H1 (cell line): ENCODE data around the gene DOK1. TPM values are rescaled to one million over a fixed set of nuclear protein-coding genes. Genes with fewer than 3 reads are reported as not detected.

Source experiments
- CTCF ChIA-PET: fragments of 300-600 bp; sonication (Branson Sonifier 250); formaldehyde crosslinking; loops from one replicate; lab custom pipeline; 2021; ENCODE audit not compliant: partially characterized antibody; lab: Charles Lee
- POLR2A ChIA-PET: fragments of 300-600 bp; sonication (Branson Sonifier 250); formaldehyde crosslinking; loops from one replicate; lab custom pipeline; 2021; ENCODE audit warnings: inconsistent platforms; ENCODE audit not compliant: partially characterized antibody; lab: Charles Lee
- DNase-seq, 2 experiments: peaks; one replicate each; pipeline versions ENCODE4 v3.0.0 to v3.0.0-alpha.2; 2010 to 2022; ENCODE audit warnings: low spot score in 2 of 2, low read depth in 1 of 2, mixed read lengths in 1 of 2
- FAIRE-seq: peaks from 2 replicates; lab custom pipeline; 2011; peaks lifted over from hg19 to GRCh38; lab: Jason Lieb, UNC
- H2AFZ ChIP-seq: 2 replicates; pipeline ENCODE4 v1.8.1; 2012; ENCODE audit warnings: low read length, inconsistent platforms
- H2AK5ac ChIP-seq: 2 replicates; pipeline ENCODE4 v1.6.1; 2013; ENCODE audit warnings: low read depth, low read length
- H2BK120ac ChIP-seq: replicated peaks from 2 replicates; pipeline ENCODE3; 2013; ENCODE audit warnings: low read depth, low read length, inconsistent platforms
- H2BK12ac ChIP-seq: 2 replicates; pipeline ENCODE4 v1.6.1; 2013; ENCODE audit warnings: low read depth, low read length
- H2BK15ac ChIP-seq: 2 replicates; pipeline ENCODE4 v1.6.1; 2013; ENCODE audit warnings: low read length
- H2BK20ac ChIP-seq: 2 replicates; pipeline ENCODE4 v1.6.1; 2013; ENCODE audit warnings: low read length
- H2BK5ac ChIP-seq: 2 replicates; pipeline ENCODE4 v1.6.1; 2013; ENCODE audit warnings: low read depth, low read length
- H3K14ac ChIP-seq: 2 replicates; pipeline ENCODE4 v1.6.1; 2013; ENCODE audit warnings: inconsistent platforms; ENCODE audit not compliant: insufficient read length
- H3K18ac ChIP-seq: 2 replicates; pipeline ENCODE4 v1.6.1; 2013; ENCODE audit warnings: low read length; ENCODE audit errors: extremely low read depth
- H3K23ac ChIP-seq: 2 replicates; pipeline ENCODE4 v1.6.1; 2013; ENCODE audit warnings: inconsistent platforms; ENCODE audit not compliant: insufficient read length
- H3K23me2 ChIP-seq: 2 replicates; pipeline ENCODE4 v1.6.1; 2013; ENCODE audit warnings: low read depth, low read length
- H3K27ac ChIP-seq: 2 replicates; pipeline ENCODE4 v1.6.1; 2011; ENCODE audit warnings: low read depth, low read length, inconsistent platforms
- H3K27me3 ChIP-seq, 4 experiments: replicated peaks in 1 of 4; 1 replicate in 1 of 4; 2 replicates in 3 of 4; pipeline versions ENCODE4 v1.6.1 to v1.8.1; 2011 to 2013; ENCODE audit warnings: low read length in 3 of 4, mild to moderate bottlenecking in 3 of 4, inconsistent platforms in 2 of 4, mixed read lengths in 2 of 4, moderate library complexity in 1 of 4; ENCODE audit not compliant: control insufficient read depth in 3 of 4, insufficient read depth in 3 of 4; ENCODE audit errors: extremely low read depth in 1 of 4
- H3K36me3 ChIP-seq, 4 experiments: 2 replicates each; pipeline versions ENCODE4 v1.6.1 to v1.8.1; 2011 to 2013; ENCODE audit warnings: mild to moderate bottlenecking in 4 of 4, low read length in 3 of 4, moderate library complexity in 2 of 4, control low read depth in 1 of 4, inconsistent platforms in 1 of 4; ENCODE audit not compliant: insufficient read depth in 4 of 4, control insufficient read depth in 2 of 4
- H3K4ac ChIP-seq: replicated peaks from 2 replicates; pipeline ENCODE3; 2013; ENCODE audit warnings: low read length, low read depth, mixed read lengths, inconsistent platforms; ENCODE audit not compliant: insufficient read length
- H3K4me1 ChIP-seq, 4 experiments: replicated peaks in 1 of 4; 1 replicate in 1 of 4; 2 replicates in 3 of 4; pipeline versions ENCODE4 v1.6.1 to v1.8.1; 2011 to 2013; ENCODE audit warnings: low read length in 3 of 4, inconsistent platforms in 2 of 4, mixed read lengths in 1 of 4; ENCODE audit not compliant: insufficient read depth in 4 of 4, control insufficient read depth in 3 of 4
- H3K4me2 ChIP-seq, 2 experiments: 2 replicates each; pipeline versions ENCODE4 v1.6.1 to v1.8.1; 2011 to 2013; ENCODE audit warnings: low read depth in 2 of 2, low read length in 2 of 2, control low read depth in 1 of 2, inconsistent platforms in 1 of 2, mild to moderate bottlenecking in 1 of 2; ENCODE audit not compliant: insufficient read depth in 1 of 2
- H3K4me3 ChIP-seq, 4 experiments: fragments of 200-600, 300-600 bp in 1 of 4; sonication (generic), shearing (Covaris generic), sonication (Bioruptor Twin) in 1 of 4; 2 replicates each; pipeline versions ENCODE4 v1.5.1 to v1.8.1; 2011 to 2016; ENCODE audit warnings: low read length in 4 of 4, low read depth in 3 of 4, control low read depth in 2 of 4, inconsistent platforms in 2 of 4, mild to moderate bottlenecking in 2 of 4, mixed read lengths in 1 of 4, moderate library complexity in 1 of 4; ENCODE audit not compliant: insufficient read depth in 2 of 4; ENCODE audit errors: extremely low read depth in 1 of 4
- H3K56ac ChIP-seq: replicated peaks from 2 replicates; pipeline ENCODE3; 2013; ENCODE audit warnings: low read depth, mild to moderate bottlenecking, mixed read lengths, low read length, inconsistent platforms; ENCODE audit not compliant: insufficient read length
- H3K79me1 ChIP-seq: 2 replicates; pipeline ENCODE4 v1.6.1; 2013; ENCODE audit warnings: low read depth, low read length, control low read depth
- H3K79me2 ChIP-seq, 2 experiments: 2 replicates each; pipeline versions ENCODE4 v1.6.1 to v1.8.1; 2012 to 2013; ENCODE audit warnings: low read length in 2 of 2, mild to moderate bottlenecking in 2 of 2, inconsistent platforms in 1 of 2; ENCODE audit not compliant: insufficient read depth in 2 of 2, control insufficient read depth in 1 of 2
- H3K9ac ChIP-seq, 4 experiments: replicated peaks in 1 of 4; 1 replicate in 1 of 4; 2 replicates in 3 of 4; pipeline versions ENCODE4 v1.6.1 to v1.8.1; 2011 to 2013; ENCODE audit warnings: low read depth in 3 of 4, low read length in 3 of 4, control low read depth in 2 of 4, mild to moderate bottlenecking in 2 of 4, moderate library complexity in 2 of 4, inconsistent platforms in 1 of 4; ENCODE audit errors: extremely low read depth in 1 of 4
- H3K9me3 ChIP-seq, 2 experiments: 2 replicates each; pipeline versions ENCODE4 v1.6.1 to v1.8.1; 2012 to 2013; ENCODE audit warnings: mild to moderate bottlenecking in 2 of 2, moderate library complexity in 2 of 2, control low read depth in 1 of 2, inconsistent platforms in 1 of 2, low read depth in 1 of 2, low read length in 1 of 2, mixed read lengths in 1 of 2; ENCODE audit not compliant: insufficient read depth in 2 of 2
- H4K20me1 ChIP-seq, 2 experiments: replicated peaks in 1 of 2; 2 replicates each; pipeline versions ENCODE3 to v1.8.1; 2011 to 2013; ENCODE audit warnings: inconsistent platforms in 2 of 2, low read length in 2 of 2, mild to moderate bottlenecking in 1 of 2; ENCODE audit not compliant: insufficient read depth in 2 of 2, control insufficient read depth in 1 of 2
- H4K5ac ChIP-seq: 2 replicates; pipeline ENCODE4 v1.6.1; 2013; ENCODE audit warnings: low read length, low read depth, mixed read lengths, inconsistent platforms; ENCODE audit not compliant: insufficient read length
- H4K8ac ChIP-seq: 2 replicates; pipeline ENCODE4 v1.8.0; 2013; ENCODE audit warnings: mild to moderate bottlenecking, moderate library complexity, low read length, inconsistent platforms; ENCODE audit not compliant: insufficient read depth; ENCODE audit errors: extremely low read depth
- H4K91ac ChIP-seq: replicated peaks from 2 replicates; pipeline ENCODE3; 2013; ENCODE audit warnings: low read length, mixed read lengths, inconsistent platforms; ENCODE audit not compliant: insufficient read length
- CBX5 ChIP-seq: fragments of 300-800, 300-1000 bp; sonication (generic); IDR thresholded peaks from 2 replicates; pipeline ENCODE4 v1.7.1; 2016; ENCODE audit warnings: antibody characterized with exemption, low read length, low read depth
- CEBPB ChIP-seq: IDR thresholded peaks from 2 replicates; pipeline ENCODE4 v1.6.1; 2012; ENCODE audit warnings: low read depth, low read length
- CHD1 ChIP-seq: IDR thresholded peaks from 2 replicates; pipeline ENCODE4 v1.6.1; 2012; ENCODE audit warnings: low read depth, low read length, improper control_type of control experiment
- CHD2 ChIP-seq: IDR thresholded peaks from 2 replicates; pipeline ENCODE4 v1.6.1; 2012; ENCODE audit warnings: low read length, improper control_type of control experiment
- E2F6 ChIP-seq: IDR thresholded peaks from 2 replicates; pipeline ENCODE4 v1.6.1; 2012; ENCODE audit warnings: inconsistent platforms
- EZH2 ChIP-seq: fragments of 200-600 bp; sonication (generic); IDR thresholded peaks from 2 replicates; pipeline ENCODE4 v1.7.1; 2012; ENCODE audit warnings: low read depth, mild to moderate bottlenecking, moderate library complexity, low read length, inconsistent platforms; ENCODE audit not compliant: severe bottlenecking
- HDAC2 ChIP-seq, 2 experiments: fragments of 300-600 bp in 1 of 2; sonication (generic) in 1 of 2; IDR thresholded peaks; 2 replicates each; pipeline ENCODE4 v1.6.1; 2011 to 2012; ENCODE audit warnings: low read depth in 2 of 2, low read length in 2 of 2, mild to moderate bottlenecking in 2 of 2, moderate library complexity in 2 of 2, borderline replicate concordance in 1 of 2, inconsistent platforms in 1 of 2
- KDM1A ChIP-seq: fragments of 200-600, 300-600 bp; sonication (generic); IDR thresholded peaks from 2 replicates; pipeline ENCODE4 v1.7.1; 2016; ENCODE audit warnings: mild to moderate bottlenecking, low read length, borderline replicate concordance
- NANOG ChIP-seq: IDR thresholded peaks from 2 replicates; pipeline ENCODE4 v1.6.1; 2011; ENCODE audit warnings: low read length, low read depth, mild to moderate bottlenecking, inconsistent platforms; ENCODE audit not compliant: insufficient read depth, poor library complexity, severe bottlenecking
- NRF1 ChIP-seq: IDR thresholded peaks from 2 replicates; pipeline ENCODE4 v1.6.1; 2011; ENCODE audit warnings: mild to moderate bottlenecking, low read depth, low read length, improper control_type of control experiment
- PHF8 ChIP-seq: fragments of 200-600 bp; sonication (generic); conservative IDR thresholded peaks from 2 replicates; pipeline ENCODE4 v1.7.1; 2012; ENCODE audit warnings: low read depth, mild to moderate bottlenecking, inconsistent platforms, low read length, moderate library complexity
- POU5F1 ChIP-seq: IDR thresholded peaks from 2 replicates; pipeline ENCODE4 v1.6.1; 2011; ENCODE audit warnings: low read depth, mild to moderate bottlenecking, low read length, moderate library complexity
- SP1 ChIP-seq: IDR thresholded peaks from 2 replicates; pipeline ENCODE4 v1.6.1; 2011; ENCODE audit warnings: low read depth, low read length
- SP2 ChIP-seq: IDR thresholded peaks from 2 replicates; pipeline ENCODE4 v1.6.1; 2012; ENCODE audit warnings: mild to moderate bottlenecking, low read length, inconsistent platforms
- WGBS, 2 experiments: shearing (Covaris generic) in 1 of 2; methylation state at CpG; one replicate each; pipeline versions ENCODE4 v1.1.6 to v1.1.7; 2013 to 2015; ENCODE audit warnings: low lambda C conversion rate in 2 of 2, mixed read lengths in 2 of 2, inconsistent platforms in 1 of 2, low coverage in 1 of 2, missing lambda C conversion rate in 1 of 2; ENCODE audit not compliant: insufficient replicate concordance in 2 of 2, insufficient coverage in 1 of 2, insufficient read length in 1 of 2; ENCODE audit errors: extremely low coverage in 1 of 2, missing lambda C conversion rate in 1 of 2; 5-methylcytosine and 5-hydroxymethylcytosine counted together
- polyA plus RNA-seq, 7 experiments: library from polyadenylated mRNA; depleted of rRNA in 3 of 7; stranded (reverse) in 5 of 7; unstranded in 2 of 7; fragments of >200 nt in 5 of 7; fragments of 200-250 nt in 2 of 7; gene quantifications; 1 replicate in 5 of 7; 2 replicates in 1 of 7; 4 replicates in 1 of 7; pipeline versions ENCODE4 v1.2.1 to v1.2.3, GENCODE V29; 2011 to 2013; ENCODE audit warnings: missing spikeins in 2 of 7, mixed read lengths in 2 of 7
- total RNA-seq: library from RNA; stranded (reverse); fragmentation: NEBNext Ultra II Directional; extraction: Animal tissue kit (Norgen Biotek cat#: 25700); gene quantifications from 2 replicates; pipeline ENCODE4 v1.2.1, GENCODE V29; 2021

The DOK1 gene
- total and polyA plus RNA-seq, 2 of the 8 experiments (the other 6 are each of a cell fraction or from before 2014, with no cell fraction given), result 11.0 to 14.3 TPM

GRCh38 chr2:74588664-74589063 lies 34.1 kb downstream of the DOK1 start:
- H3K23me2 ChIP-seq, result no peaks in the 10 kb centered on the region
- no peak for TF ChIP-seq HDAC2 (IDR thresholded peaks at IDR 0.05; ENCODE audit: borderline replicate concordance in 1 of 2, low read depth in 2 of 2, low read length in 2 of 2)
- no peak for TF ChIP-seq CHD1
- no peak for TF ChIP-seq POU5F1
- TF ChIP-seq SP1, result no peak
- TF ChIP-seq KDM1A, result no peak
- TF ChIP-seq NRF1, result no peak
- TF ChIP-seq E2F6, result no peak
- no peak for TF ChIP-seq NANOG
- TF ChIP-seq SP2, result no peak
- TF ChIP-seq CEBPB, result no peak
- no peak for TF ChIP-seq PHF8
- no peak for TF ChIP-seq CBX5
- TF ChIP-seq CHD2, result no peak
- TF ChIP-seq EZH2, result no peak

More at GRCh38 chr2:74588664-74589063, 34.1 kb downstream of the DOK1 start:
- Histone ChIP-seq H3K23ac (no peak overlapping the region), H3K27me3 (no peaks in the 10 kb centered on the region), H3K79me1 (no peaks in the 10 kb centered on the region), H3K4me1 (peaks cover 0 to 1% (median under 1%) of the 10 kb centered on the region in 4 experiments; a peak in 1 of 7 replicates), H2BK120ac (no peak overlapping the region), H4K5ac (no peak overlapping the region), H4K8ac (no peak overlapping the region), H3K9ac (no peak overlapping the region), H2AK5ac (no peak overlapping the region), H3K4ac (no peak overlapping the region), H4K20me1 (no peaks in the 10 kb centered on the region), H2BK12ac (no peak overlapping the region), H3K4me2 (no peak overlapping the region), H3K36me3 (no peaks in the 10 kb centered on the region), H3K18ac (no peak overlapping the region), H3K79me2 (no peaks in the 10 kb centered on the region), H2AFZ (no peak overlapping the region), H3K4me3 (no peak overlapping the region), H2BK20ac (no peak overlapping the region), H3K14ac (no peak overlapping the region), H3K9me3 (no peaks in the 10 kb centered on the region), H3K27ac (no peak overlapping the region), H2BK5ac (no peak overlapping the region), H2BK15ac (no peak overlapping the region), H4K91ac (no peak overlapping the region), H3K56ac (no peak overlapping the region)
- POLR2A ChIA-PET, result interaction anchor here (0.7 to 1.6 kb wide), 3 partner anchors 82 to 106 kb away, joined by 3 read pairs; partner anchors contain the start of genes CCDC142, LBX2 and TTC31
- WGBS, 2 experiments, result 79% methylated on average over 2 of the region's 2 CpGs; no CpG with 5 or more reads in 1 of the 2 experiments
- CTCF ChIA-PET, result interaction anchor here (0.5 to 12.2 kb wide), 32 partner anchors 8 to 265 kb away, joined by 3 to 158 read pairs (median 6); partner anchors contain the start of genes AUP1, CCDC142, HTRA2 and LBX2
- DNase-seq, result no peak
- FAIRE-seq, result no peak
